HCT116 (cell line): ENCODE results near the gene PIP4K2A.
"Not testable (repeated sequence)": the region's sequence is repeated elsewhere in the genome, so short reads cannot be mapped to it uniquely, and the experiment has no call there.

Source experiments
- ATF3 ChIP-seq: IDR thresholded peaks from 2 replicates; pipeline ENCODE4 v1.6.1; 2012
- CBX3 ChIP-seq: IDR thresholded peaks from 2 replicates; pipeline ENCODE4 v1.6.1; 2012; ENCODE audit warnings: low read depth
- CTCF ChIP-seq, 3 experiments: fragments of 200-600 bp in 1 of 3; sonication (generic) in 1 of 3; IDR thresholded peaks in 2 of 3; conservative IDR thresholded peaks in 1 of 3; 2 replicates each; pipeline ENCODE4 v1.5.1; 2012 to 2017; ENCODE audit warnings: low read depth in 2 of 3, low read length in 2 of 3, antibody characterized with exemption in 1 of 3, borderline replicate concordance in 1 of 3, control low read depth in 1 of 3, mild to moderate bottlenecking in 1 of 3, mixed read lengths in 1 of 3, mixed run types in 1 of 3, moderate library complexity in 1 of 3; ENCODE audit not compliant: insufficient read depth in 1 of 3
- POLR2A ChIP-seq: IDR thresholded peaks from 2 replicates; pipeline ENCODE4 v1.7.0; 2011; ENCODE audit warnings: borderline replicate concordance; ENCODE audit not compliant: insufficient read depth, insufficient read length; ENCODE audit errors: extremely low read depth
- POLR2AphosphoS5 ChIP-seq: IDR thresholded peaks from 2 replicates; pipeline ENCODE4 v1.6.1; 2011; ENCODE audit warnings: mild to moderate bottlenecking, low read depth, low read length, moderate library complexity
- REST ChIP-seq: IDR thresholded peaks from 2 replicates; pipeline ENCODE4 v1.6.1; 2012; ENCODE audit warnings: low read depth
- SP1 ChIP-seq: IDR thresholded peaks from 2 replicates; pipeline ENCODE4 v1.6.1; 2012; ENCODE audit warnings: low read depth
- ZNF274 ChIP-seq: fragments of 200-500 bp; sonication (Bioruptor generic); IDR thresholded peaks from 2 replicates; pipeline ENCODE4 v1.6.1; 2014; ENCODE audit warnings: mild to moderate bottlenecking, low read depth, low read length, inconsistent platforms

- TF ChIP-seq REST; CTCF (IDR thresholded peaks at IDR 0.05 in 2 of 3, conservative IDR thresholded peaks at IDR 0.05 in 1 of 3; ENCODE audit: borderline replicate concordance in 1 of 3, insufficient read depth in 1 of 3, low read depth in 2 of 3, low read length in 2 of 3); ATF3; POLR2A; POLR2AphosphoS5; CBX3; ZNF274; SP1: not testable (repeated sequence)
These were observed 200.0 kb downstream of the PIP4K2A start for GRCh38 chr10:22514414-22514758.
